ENCODE results near the gene MCF2. TPM values are rescaled to one million over a fixed set of nuclear protein-coding genes. Genes with fewer than 3 reads are reported as not detected.

Gene MCF2
- total and polyA plus RNA-seq, 10 of the 15 experiments (the other 5 are each of a cell fraction or from before 2014, with no cell fraction given): 0.07 to 3.3 (median 0.42) TPM

DNA sequence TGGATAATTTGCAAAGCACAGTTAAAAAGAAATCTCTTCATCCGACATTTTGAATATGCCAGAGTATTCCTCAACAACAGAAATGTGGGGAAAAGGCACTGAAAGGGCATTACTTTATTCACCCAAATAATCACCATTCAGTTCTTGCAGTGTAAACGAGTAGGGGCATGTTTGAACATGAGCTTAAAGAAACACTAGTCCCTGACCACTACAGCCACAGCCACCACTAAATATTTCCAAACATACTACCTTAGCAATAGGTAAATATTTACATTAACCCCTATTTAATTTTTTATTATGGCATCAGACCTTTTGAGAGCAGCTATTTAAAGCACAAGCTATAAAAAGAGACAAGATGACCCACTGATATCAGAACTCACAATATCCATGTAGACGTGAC lies 27.6 kb downstream of the MCF2 start:
- ChIA-PET SMC1A (ENCODE audit: uncharacterized antibody, unreplicated experiment) (interaction anchor here (1.1 kb wide), 1 partner anchor 10 kb away, joined by 3 read pairs; no protein-coding TSS in a partner anchor), POLR2A (no interaction called here), RAD21 (ENCODE audit: unreplicated experiment) (no interaction called here), CTCF (interaction anchor here (1.2 kb wide), 1 partner anchor 120 kb away, joined by 4 read pairs; no protein-coding TSS in a partner anchor)
- ATAC-seq (no peak), DNase-seq (ENCODE audit: low read depth, low spot score) (no peak), FAIRE-seq (no peak)
- Histone ChIP-seq H2AFZ (ENCODE audit: control insufficient read depth, low read depth, low read length) (no peak overlapping the region), H3K79me2 (ENCODE audit: control insufficient read depth, insufficient read depth, low read length) (no peaks in the 10 kb centered on the region), H3K4me1 (ENCODE audit: control insufficient read depth, insufficient read depth, low read length) (no peaks in the 10 kb centered on the region), H3K36me3 (ENCODE audit: control insufficient read depth in 2 of 2, insufficient read depth in 2 of 2, low read length in 1 of 2) (no peaks in the 10 kb centered on the region), H3K4me3 (no peak overlapping the region), H3K27ac (ENCODE audit: control insufficient read depth, insufficient read depth) (no peak overlapping the region), H4K20me1 (ENCODE audit: control insufficient read depth, insufficient read depth) (no peaks in the 10 kb centered on the region), H3K9ac (ENCODE audit: control insufficient read depth, insufficient read depth, low read length) (no peak overlapping the region), H3K4me2 (ENCODE audit: control insufficient read depth, insufficient read depth) (no peak overlapping the region), H3K27me3 (replicated peaks in 1 of 2; ENCODE audit: control insufficient read depth in 2 of 2, insufficient read depth in 2 of 2, low read length in 1 of 2) (no peaks in the 10 kb centered on the region), H3K9me3 (replicated peaks; ENCODE audit: control insufficient read depth, insufficient read depth, low read length) (no peaks in the 10 kb centered on the region)
- intact Hi-C loops (cut with micrococcal nuclease; ENCODE audit: unreplicated experiment) (no loop called here), in situ Hi-C loops (cut with MboI) (no loop called here)
- BruUV-seq (replicated peaks): no TSS peak
- 28% methylated on average over 3 of the region's 3 CpGs for WGBS (ENCODE audit: insufficient coverage, insufficient replicate concordance, low lambda C conversion rate, missing lambda C conversion rate)
- TF ChIP-seq, protein P1, sequence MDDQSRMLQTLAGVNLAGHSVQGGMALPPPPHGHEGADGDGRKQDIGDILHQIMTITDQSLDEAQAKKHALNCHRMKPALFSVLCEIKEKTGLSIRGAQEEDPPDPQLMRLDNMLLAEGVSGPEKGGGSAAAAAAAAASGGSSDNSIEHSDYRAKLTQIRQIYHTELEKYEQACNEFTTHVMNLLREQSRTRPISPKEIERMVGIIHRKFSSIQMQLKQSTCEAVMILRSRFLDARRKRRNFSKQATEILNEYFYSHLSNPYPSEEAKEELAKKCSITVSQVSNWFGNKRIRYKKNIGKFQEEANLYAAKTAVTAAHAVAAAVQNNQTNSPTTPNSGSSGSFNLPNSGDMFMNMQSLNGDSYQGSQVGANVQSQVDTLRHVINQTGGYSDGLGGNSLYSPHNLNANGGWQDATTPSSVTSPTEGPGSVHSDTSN (IDR thresholded peaks at IDR 0.05; ENCODE audit: insufficient replicate concordance, low read depth, low read length): no peak
- TF ChIP-seq GABPA (IDR thresholded peaks at IDR 0.05; ENCODE audit: low read depth) (no peak), HDAC2 (IDR thresholded peaks at IDR 0.05) (no peak), SUZ12 (IDR thresholded peaks at IDR 0.05; ENCODE audit: unreplicated experiment) (no peak), RFX5 (IDR thresholded peaks at IDR 0.05; ENCODE audit: low read depth, low read length) (no peak), MEF2B (IDR thresholded peaks at IDR 0.05; ENCODE audit: partially characterized antibody, poor library complexity, severe bottlenecking) (no peak), TCF7 (IDR thresholded peaks at IDR 0.05; ENCODE audit: borderline replicate concordance) (no peak)
- TF ChIP-seq, protein P2, sequence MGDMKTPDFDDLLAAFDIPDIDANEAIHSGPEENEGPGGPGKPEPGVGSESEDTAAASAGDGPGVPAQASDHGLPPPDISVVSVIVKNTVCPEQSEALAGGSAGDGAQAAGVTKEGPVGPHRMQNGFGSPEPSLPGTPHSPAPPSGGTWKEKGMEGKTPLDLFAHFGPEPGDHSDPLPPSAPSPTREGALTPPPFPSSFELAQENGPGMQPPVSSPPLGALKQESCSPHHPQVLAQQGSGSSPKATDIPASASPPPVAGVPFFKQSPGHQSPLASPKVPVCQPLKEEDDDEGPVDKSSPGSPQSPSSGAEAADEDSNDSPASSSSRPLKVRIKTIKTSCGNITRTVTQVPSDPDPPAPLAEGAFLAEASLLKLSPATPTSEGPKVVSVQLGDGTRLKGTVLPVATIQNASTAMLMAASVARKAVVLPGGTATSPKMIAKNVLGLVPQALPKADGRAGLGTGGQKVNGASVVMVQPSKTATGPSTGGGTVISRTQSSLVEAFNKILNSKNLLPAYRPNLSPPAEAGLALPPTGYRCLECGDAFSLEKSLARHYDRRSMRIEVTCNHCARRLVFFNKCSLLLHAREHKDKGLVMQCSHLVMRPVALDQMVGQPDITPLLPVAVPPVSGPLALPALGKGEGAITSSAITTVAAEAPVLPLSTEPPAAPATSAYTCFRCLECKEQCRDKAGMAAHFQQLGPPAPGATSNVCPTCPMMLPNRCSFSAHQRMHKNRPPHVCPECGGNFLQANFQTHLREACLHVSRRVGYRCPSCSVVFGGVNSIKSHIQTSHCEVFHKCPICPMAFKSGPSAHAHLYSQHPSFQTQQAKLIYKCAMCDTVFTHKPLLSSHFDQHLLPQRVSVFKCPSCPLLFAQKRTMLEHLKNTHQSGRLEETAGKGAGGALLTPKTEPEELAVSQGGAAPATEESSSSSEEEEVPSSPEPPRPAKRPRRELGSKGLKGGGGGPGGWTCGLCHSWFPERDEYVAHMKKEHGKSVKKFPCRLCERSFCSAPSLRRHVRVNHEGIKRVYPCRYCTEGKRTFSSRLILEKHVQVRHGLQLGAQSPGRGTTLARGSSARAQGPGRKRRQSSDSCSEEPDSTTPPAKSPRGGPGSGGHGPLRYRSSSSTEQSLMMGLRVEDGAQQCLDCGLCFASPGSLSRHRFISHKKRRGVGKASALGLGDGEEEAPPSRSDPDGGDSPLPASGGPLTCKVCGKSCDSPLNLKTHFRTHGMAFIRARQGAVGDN (IDR thresholded peaks at IDR 0.05): no peak
- TF ChIP-seq, protein P3, sequence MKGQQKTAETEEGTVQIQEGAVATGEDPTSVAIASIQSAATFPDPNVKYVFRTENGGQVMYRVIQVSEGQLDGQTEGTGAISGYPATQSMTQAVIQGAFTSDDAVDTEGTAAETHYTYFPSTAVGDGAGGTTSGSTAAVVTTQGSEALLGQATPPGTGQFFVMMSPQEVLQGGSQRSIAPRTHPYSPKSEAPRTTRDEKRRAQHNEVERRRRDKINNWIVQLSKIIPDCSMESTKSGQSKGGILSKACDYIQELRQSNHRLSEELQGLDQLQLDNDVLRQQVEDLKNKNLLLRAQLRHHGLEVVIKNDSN (IDR thresholded peaks at IDR 0.05; ENCODE audit: borderline replicate concordance, extremely low read length, insufficient read depth, low read depth, low read length): no peak
- TF ChIP-seq, protein P4, sequence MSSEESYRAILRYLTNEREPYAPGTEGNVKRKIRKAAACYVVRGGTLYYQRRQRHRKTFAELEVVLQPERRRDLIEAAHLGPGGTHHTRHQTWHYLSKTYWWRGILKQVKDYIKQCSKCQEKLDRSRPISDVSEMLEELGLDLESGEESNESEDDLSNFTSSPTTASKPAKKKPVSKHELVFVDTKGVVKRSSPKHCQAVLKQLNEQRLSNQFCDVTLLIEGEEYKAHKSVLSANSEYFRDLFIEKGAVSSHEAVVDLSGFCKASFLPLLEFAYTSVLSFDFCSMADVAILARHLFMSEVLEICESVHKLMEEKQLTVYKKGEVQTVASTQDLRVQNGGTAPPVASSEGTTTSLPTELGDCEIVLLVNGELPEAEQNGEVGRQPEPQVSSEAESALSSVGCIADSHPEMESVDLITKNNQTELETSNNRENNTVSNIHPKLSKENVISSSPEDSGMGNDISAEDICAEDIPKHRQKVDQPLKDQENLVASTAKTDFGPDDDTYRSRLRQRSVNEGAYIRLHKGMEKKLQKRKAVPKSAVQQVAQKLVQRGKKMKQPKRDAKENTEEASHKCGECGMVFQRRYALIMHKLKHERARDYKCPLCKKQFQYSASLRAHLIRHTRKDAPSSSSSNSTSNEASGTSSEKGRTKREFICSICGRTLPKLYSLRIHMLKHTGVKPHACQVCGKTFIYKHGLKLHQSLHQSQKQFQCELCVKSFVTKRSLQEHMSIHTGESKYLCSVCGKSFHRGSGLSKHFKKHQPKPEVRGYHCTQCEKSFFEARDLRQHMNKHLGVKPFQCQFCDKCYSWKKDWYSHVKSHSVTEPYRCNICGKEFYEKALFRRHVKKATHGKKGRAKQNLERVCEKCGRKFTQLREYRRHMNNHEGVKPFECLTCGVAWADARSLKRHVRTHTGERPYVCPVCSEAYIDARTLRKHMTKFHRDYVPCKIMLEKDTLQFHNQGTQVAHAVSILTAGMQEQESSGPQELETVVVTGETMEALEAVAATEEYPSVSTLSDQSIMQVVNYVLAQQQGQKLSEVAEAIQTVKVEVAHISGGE (CRISPR knock-in tag; IDR thresholded peaks at IDR 0.05): no peak
- TF ChIP-seq, protein P5, sequence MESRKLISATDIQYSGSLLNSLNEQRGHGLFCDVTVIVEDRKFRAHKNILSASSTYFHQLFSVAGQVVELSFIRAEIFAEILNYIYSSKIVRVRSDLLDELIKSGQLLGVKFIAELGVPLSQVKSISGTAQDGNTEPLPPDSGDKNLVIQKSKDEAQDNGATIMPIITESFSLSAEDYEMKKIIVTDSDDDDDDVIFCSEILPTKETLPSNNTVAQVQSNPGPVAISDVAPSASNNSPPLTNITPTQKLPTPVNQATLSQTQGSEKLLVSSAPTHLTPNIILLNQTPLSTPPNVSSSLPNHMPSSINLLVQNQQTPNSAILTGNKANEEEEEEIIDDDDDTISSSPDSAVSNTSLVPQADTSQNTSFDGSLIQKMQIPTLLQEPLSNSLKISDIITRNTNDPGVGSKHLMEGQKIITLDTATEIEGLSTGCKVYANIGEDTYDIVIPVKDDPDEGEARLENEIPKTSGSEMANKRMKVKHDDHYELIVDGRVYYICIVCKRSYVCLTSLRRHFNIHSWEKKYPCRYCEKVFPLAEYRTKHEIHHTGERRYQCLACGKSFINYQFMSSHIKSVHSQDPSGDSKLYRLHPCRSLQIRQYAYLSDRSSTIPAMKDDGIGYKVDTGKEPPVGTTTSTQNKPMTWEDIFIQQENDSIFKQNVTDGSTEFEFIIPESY (IDR thresholded peaks at IDR 0.05): no peak
